Small intestine (tissue), 7 donors: ENCODE measurements around the gene ZMIZ2. TPM values are rescaled to one million over a fixed set of nuclear protein-coding genes. Genes with fewer than 3 reads are reported as not detected.
"Not testable (repeated sequence)": the region's sequence is repeated elsewhere in the genome, so short reads cannot be mapped to it uniquely, and the experiment has no call there.

ENCODE experiments used
- DNase-seq, 2 donors: peaks; one replicate each; pipeline versions ENCODE4 v3.0.0 to v3.0.0-alpha.2; 2013
- FAIRE-seq: peaks from 2 replicates; lab custom pipeline; 2012; peaks lifted over from hg19 to GRCh38; lab: Jason Lieb, UNC
- H3K27ac ChIP-seq, 3 donors: one replicate each; pipeline ENCODE4 v1.5.1; 2013; ENCODE audit warnings: low read length in 2 of 3, mild to moderate bottlenecking in 2 of 3, control low read depth in 1 of 3, inconsistent platforms in 1 of 3, low read depth in 1 of 3, moderate library complexity in 1 of 3
- H3K27me3 ChIP-seq, 3 donors: one replicate each; pipeline ENCODE4 v1.6.1; 2013; ENCODE audit warnings: low read length in 3 of 3, inconsistent platforms in 1 of 3; ENCODE audit not compliant: control insufficient read depth in 3 of 3, insufficient read depth in 3 of 3
- H3K36me3 ChIP-seq, 3 donors: one replicate each; pipeline ENCODE4 v1.6.1; 2013; ENCODE audit warnings: low read length in 3 of 3, inconsistent platforms in 1 of 3, low read depth in 1 of 3, mild to moderate bottlenecking in 1 of 3, moderate library complexity in 1 of 3; ENCODE audit not compliant: control insufficient read depth in 3 of 3, insufficient read depth in 2 of 3
- H3K4me1 ChIP-seq, 3 donors: one replicate each; pipeline ENCODE4 v1.6.1; 2013; ENCODE audit warnings: low read length in 2 of 3, inconsistent platforms in 1 of 3, low read depth in 1 of 3, mild to moderate bottlenecking in 1 of 3, moderate library complexity in 1 of 3; ENCODE audit not compliant: control insufficient read depth in 3 of 3, insufficient read depth in 2 of 3
- H3K4me3 ChIP-seq, 3 donors: one replicate each; pipeline ENCODE4 v1.5.1; 2013; ENCODE audit warnings: low read length in 3 of 3, control low read depth in 1 of 3, inconsistent platforms in 1 of 3, low read depth in 1 of 3, mild to moderate bottlenecking in 1 of 3, moderate library complexity in 1 of 3
- H3K9me3 ChIP-seq, 2 donors: one replicate each; pipeline ENCODE4 v1.6.1; 2013; ENCODE audit warnings: low read depth in 1 of 2, low read length in 1 of 2; ENCODE audit not compliant: control insufficient read depth in 2 of 2, insufficient read depth in 1 of 2
- WGBS, 3 donors: extraction: QIAGEN DNeasy Blood & Tissue Kit; methylation state at CpG; one replicate each; pipeline ENCODE4 v1.1.7; 2013; 5-methylcytosine and 5-hydroxymethylcytosine counted together
- polyA plus RNA-seq, 4 donors: library from polyadenylated mRNA; stranded (reverse) in 3 of 4; unstranded in 1 of 4; fragments of 200-250 nt in 3 of 4; fragments of 120-200 nt in 1 of 4; gene quantifications; one replicate each; pipeline versions ENCODE4 v1.2.1 to v1.2.3, GENCODE V29; 2013
- donor health status: healthy with polysubstance abuse.
- donor health status: control.
- donor health status: control.
- donor health status: Bipolar disorder and iron deficiency.
- donor health status: healthy.

ZMIZ2 gene
- polyA plus RNA-seq, 4 donors, result 18.9 to 75.2 (median 37.6) TPM

GRCh38 chr7:44716205-44716604, 32.4 kb upstream of the ZMIZ2 start:
- WGBS, 3 donors, result 89 to 97% (median 96%) methylated on average over 3 of the region's 3 CpGs
- Histone ChIP-seq H3K27ac (no peak overlapping the region), H3K27me3 (peaks cover 0 to 2% (median 0%) of the 10 kb centered on the region in 3 donors), H3K36me3 (no peaks in the 10 kb centered on the region), H3K4me1 (peaks cover 0 to 4% (median 0%) of the 10 kb centered on the region in 3 donors), H3K9me3 (peaks cover 0 to 6% of the 10 kb centered on the region in 2 donors), H3K4me3 (no peak overlapping the region)
- FAIRE-seq, result no peak
- DNase-seq, result no peak

GRCh38 chr7:44720301-44720700, 28.3 kb upstream of the ZMIZ2 start:
- FAIRE-seq (no peak), DNase-seq (no peak)
- H3K36me3 ChIP-seq, result no peaks in the 10 kb centered on the region
- peaks cover 0 to 7% of the 10 kb centered on the region in 2 donors for H3K9me3 ChIP-seq
- 94 to 98% (median 96%) methylated on average over 4 of the region's 4 CpGs for WGBS, 3 donors
- H3K4me1 ChIP-seq, result no peaks in the 10 kb centered on the region
- H3K4me3 ChIP-seq, result no peak overlapping the region
- peaks cover 0 to 2% (median 0%) of the 10 kb centered on the region in 3 donors for H3K27me3 ChIP-seq
- no peak overlapping the region for H3K27ac ChIP-seq

DNA sequence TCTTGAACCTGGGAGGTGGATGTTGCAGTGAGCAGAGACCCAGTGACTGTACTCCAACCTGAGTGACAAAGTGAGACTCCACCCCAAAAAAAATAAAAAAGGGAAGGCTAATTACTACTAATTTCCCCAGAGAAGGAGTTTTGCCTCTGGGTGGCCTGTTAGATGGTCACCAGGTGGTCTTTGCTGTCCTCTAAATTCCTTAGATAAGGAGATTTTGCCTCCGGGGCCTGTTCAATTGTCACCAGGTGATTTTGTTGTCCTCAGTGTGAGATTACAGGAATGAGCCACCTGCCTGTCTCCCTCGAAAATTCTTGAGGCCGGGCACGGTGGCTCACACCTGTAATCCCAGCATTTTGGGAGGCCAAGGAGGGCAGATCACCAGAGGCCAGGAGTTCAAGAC, 24.4 kb upstream of the ZMIZ2 start:
- Histone ChIP-seq H3K27ac (no peak overlapping the region), H3K27me3 (no peaks in the 10 kb centered on the region), H3K36me3 (no peaks in the 10 kb centered on the region), H3K4me3 (no peak overlapping the region), H3K9me3 (peaks cover 0 to 7% of the 10 kb centered on the region in 2 donors), H3K4me1 (no peaks in the 10 kb centered on the region)
- no peak for DNase-seq
- no peak for FAIRE-seq
- WGBS, 3 donors, result 76 to 85% (median 81%) methylated on average over 4 of the region's 4 CpGs

GRCh38 chr7:44726250-44726649, 22.4 kb upstream of the ZMIZ2 start:
- H3K4me3 ChIP-seq, FAIRE-seq, DNase-seq, H3K36me3 ChIP-seq, H3K27ac ChIP-seq, H3K27me3 ChIP-seq, H3K9me3 ChIP-seq, H3K4me1 ChIP-seq: not testable (repeated sequence)
- 61 to 75% (median 72%) methylated on average over 7 of the region's 7 CpGs for WGBS, 3 donors

DNA sequence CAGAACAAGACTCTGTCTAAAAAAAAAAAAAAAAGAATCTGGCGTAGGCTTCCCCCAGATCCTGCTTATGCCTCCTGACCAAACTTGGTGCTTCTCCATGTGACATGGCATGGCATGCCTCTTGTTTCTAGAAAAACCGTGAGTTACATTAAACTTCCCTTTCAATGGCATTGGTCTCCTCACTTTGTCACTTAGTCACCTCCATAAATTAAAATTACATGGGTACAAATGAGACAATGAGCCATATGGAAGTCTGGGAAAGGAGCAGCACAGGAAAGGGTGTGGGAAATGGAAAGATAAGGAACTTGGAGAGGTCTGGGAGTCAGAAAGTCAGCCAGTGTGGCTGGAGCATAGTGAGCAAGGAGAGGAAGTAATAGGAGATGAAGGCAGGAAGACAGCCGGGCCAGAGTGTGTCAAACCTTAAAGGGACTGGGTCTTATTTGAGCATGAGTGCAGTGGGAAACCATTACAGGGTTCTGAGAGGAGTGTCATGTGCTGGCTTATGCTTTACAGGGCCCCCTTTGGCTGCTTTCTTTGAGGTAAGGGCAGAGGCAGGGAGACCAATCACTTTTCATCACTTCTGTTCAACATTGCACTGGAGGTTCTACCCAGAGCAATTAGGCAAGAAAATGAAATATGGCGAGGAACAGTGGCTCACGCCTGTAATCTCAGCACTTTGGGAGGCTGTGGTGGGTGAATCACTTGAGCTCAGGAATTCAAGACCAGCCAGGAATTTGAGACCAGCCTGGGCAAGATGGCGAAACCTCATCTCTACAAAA, 21.3 kb upstream of the ZMIZ2 start:
- DNase-seq (peak in 1 of 2 donors; percentile 19), FAIRE-seq (no peak)

DNA sequence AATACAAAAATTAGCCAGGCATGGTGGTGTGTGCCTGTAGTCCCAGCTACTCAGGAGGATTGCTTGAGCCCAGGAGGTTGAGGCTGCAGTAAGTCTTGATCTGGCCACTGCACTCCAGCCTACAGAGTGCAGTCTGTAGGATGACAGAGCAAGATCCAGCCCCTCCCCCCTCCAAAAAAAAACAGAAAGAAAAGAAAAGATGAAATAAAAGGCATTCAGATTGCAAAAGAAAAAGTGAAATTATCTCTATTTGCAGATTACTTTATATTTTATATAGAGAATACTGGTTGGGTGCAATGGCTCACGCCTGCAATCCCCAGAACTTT, 20.7 kb upstream of the ZMIZ2 start:
- FAIRE-seq (no peak), DNase-seq (no peak)
- 90 to 100% (median 94%) methylated on average over 1 of the region's 1 CpG for WGBS, 3 donors

More for the DNA sequence above, 21.3 kb upstream of the ZMIZ2 start:
- Histone ChIP-seq H3K27me3 (no peaks in the 10 kb centered on the region), H3K4me1 (no peaks in the 10 kb centered on the region), H3K27ac (peak overlapping the region in 1 of 3 donors; percentile 23), H3K4me3 (no peak overlapping the region), H3K36me3 (no peaks in the 10 kb centered on the region), H3K9me3 (no peaks in the 10 kb centered on the region)
- 64 to 67% (median 66%) methylated on average over 6 of the region's 6 CpGs for WGBS, 3 donors

DNA sequence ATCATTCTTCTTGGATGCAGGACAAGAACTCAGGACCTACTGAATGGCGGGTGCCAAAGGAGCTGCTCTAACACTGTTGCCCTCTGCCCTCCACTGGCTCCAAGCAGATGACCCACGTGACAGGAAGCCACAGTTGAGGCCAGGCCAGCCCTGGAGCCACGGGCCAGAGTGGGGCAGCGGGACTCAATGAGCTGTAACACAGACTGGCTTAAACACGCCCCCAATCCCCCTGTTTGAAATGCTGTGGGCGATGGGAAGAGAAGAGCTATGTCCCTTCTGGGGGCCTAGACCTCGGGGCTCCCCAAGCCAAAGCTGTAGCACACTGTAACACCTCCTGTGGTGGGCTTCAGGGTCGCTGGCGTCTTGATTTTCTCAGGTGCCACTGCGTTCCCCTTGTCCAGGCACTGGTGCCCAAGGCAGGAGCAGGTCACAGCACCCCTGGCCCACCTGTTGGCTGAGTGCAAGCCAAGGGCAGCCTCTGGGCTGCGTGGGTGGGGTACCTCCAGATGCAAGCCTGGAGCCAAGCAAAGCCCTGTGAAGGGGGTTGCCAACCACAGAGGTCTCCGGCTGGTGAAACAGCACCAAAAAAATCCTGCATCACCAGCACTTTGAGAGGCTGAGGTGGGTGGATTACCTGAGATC, 18.6 kb upstream of the ZMIZ2 start:
- WGBS, 3 donors, result 81 to 83% (median 82%) methylated on average over 12 of the region's 12 CpGs
- DNase-seq (no peak), FAIRE-seq (no peak)
- no peak overlapping the region for H3K4me3 ChIP-seq
- no peaks in the 10 kb centered on the region for H3K36me3 ChIP-seq
- no peaks in the 10 kb centered on the region for H3K27me3 ChIP-seq
- no peaks in the 10 kb centered on the region for H3K9me3 ChIP-seq
- H3K27ac ChIP-seq, result no peak overlapping the region
- no peaks in the 10 kb centered on the region for H3K4me1 ChIP-seq

More for the DNA sequence above, 20.7 kb upstream of the ZMIZ2 start:
- H3K36me3 ChIP-seq, result no peaks in the 10 kb centered on the region
- H3K27me3 ChIP-seq, result no peaks in the 10 kb centered on the region
- H3K27ac ChIP-seq, result no peak overlapping the region
- no peaks in the 10 kb centered on the region for H3K4me1 ChIP-seq
- no peak overlapping the region for H3K4me3 ChIP-seq
- no peaks in the 10 kb centered on the region for H3K9me3 ChIP-seq

GRCh38 chr7:44732971-44733370, 15.7 kb upstream of the ZMIZ2 start:
- FAIRE-seq, DNase-seq, H3K4me1 ChIP-seq, H3K27me3 ChIP-seq, H3K9me3 ChIP-seq, H3K4me3 ChIP-seq, H3K27ac ChIP-seq, H3K36me3 ChIP-seq: not testable (repeated sequence)
- 90 to 94% (median 90%) methylated on average over 6 of the region's 6 CpGs for WGBS, 3 donors
